HG02610 (cell line): ENCODE data around the gene TBX1.

Source experiments
- ATAC-seq: cut with Tn5 transposase; IDR thresholded peaks from one replicate; pipeline ENCODE4 v1.9.1; 2021; ENCODE audit warnings: mild to moderate bottlenecking, moderate library complexity; ENCODE audit not compliant: unreplicated experiment

Gene TBX1

GRCh38 chr22:19751497-19752245 lies 8.9 kb upstream of the TBX1 start:
- ATAC-seq = no peak

GRCh38 chr22:19753090-19753842 lies 7.3 kb upstream of the TBX1 start:
- no peak for ATAC-seq

- no peak for ATAC-seq
These were observed 6.4 kb upstream of the TBX1 start for GRCh38 chr22:19753996-19754700.

GRCh38 chr22:19754701-19755144 lies 5.9 kb upstream of the TBX1 start:
- ATAC-seq = no peak

GRCh38 chr22:19755145-19755710 lies 5.3 kb upstream of the TBX1 start:
- ATAC-seq = no peak

- ATAC-seq = no peak
These were observed 4.8 kb upstream of the TBX1 start for GRCh38 chr22:19755722-19756287.

GRCh38 chr22:19756288-19757128 lies 4.1 kb upstream of the TBX1 start:
- ATAC-seq = no peak

- no peak for ATAC-seq
These were observed 3.2 kb upstream of the TBX1 start for GRCh38 chr22:19757140-19757984.

- ATAC-seq = no peak
These were observed 2.3 kb upstream of the TBX1 start for GRCh38 chr22:19757985-19758895.

GRCh38 chr22:19758896-19759426 lies 1.6 kb upstream of the TBX1 start:
- ATAC-seq = no peak

GRCh38 chr22:19759427-19760057 lies 1.0 kb upstream of the TBX1 start:
- no peak for ATAC-seq

GRCh38 chr22:19760951-19761724 lies 560 bp downstream of the TBX1 start:
- ATAC-seq = no peak

- no peak for ATAC-seq
These were observed 1.4 kb downstream of the TBX1 start for GRCh38 chr22:19761725-19762567.

- ATAC-seq = no peak
These were observed 2.2 kb downstream of the TBX1 start for GRCh38 chr22:19762568-19763457.
